ENCODE data around the gene MCL1. TPM values are rescaled to one million over a fixed set of nuclear protein-coding genes. Genes with fewer than 3 reads are reported as not detected.
A peak's percentile ranks its signal among the peaks of the same experiment; 100 is the strongest.

MCL1 gene
- total and polyA plus RNA-seq, 10 of the 15 experiments (the other 5 are each of a cell fraction or from before 2014, with no cell fraction given) = 18.1 to 148 (median 86.4) TPM

- no peak for TF ChIP-seq ZNF622 (IDR thresholded peaks at IDR 0.05)
- TF ChIP-seq SMAD5 (IDR thresholded peaks at IDR 0.05; ENCODE audit: low read depth) = no peak
- TF ChIP-seq ATF3 (IDR thresholded peaks at IDR 0.05; ENCODE audit: borderline replicate concordance, extremely low read depth, low read depth, low read length) = no peak
- no peak for TF ChIP-seq SUZ12 (IDR thresholded peaks at IDR 0.05; ENCODE audit: unreplicated experiment)
- TF ChIP-seq CUX1 (IDR thresholded peaks at IDR 0.05; ENCODE audit: insufficient replicate concordance, low read depth, low read length) = no peak
- no peak for TF ChIP-seq ZNF384 (IDR thresholded peaks at IDR 0.05; ENCODE audit: borderline replicate concordance, low read depth, low read length)
- no peak for TF ChIP-seq SPI1 (IDR thresholded peaks at IDR 0.05; ENCODE audit: borderline replicate concordance, insufficient read depth, low read depth, low read length)
- no peak for TF ChIP-seq ZBTB40 (IDR thresholded peaks at IDR 0.05; ENCODE audit: borderline replicate concordance)
- TF ChIP-seq YBX1 (IDR thresholded peaks at IDR 0.05) = no peak
- TF ChIP-seq RELA (IDR thresholded peaks at IDR 0.05; ENCODE audit: borderline replicate concordance, partially characterized antibody) = peak; percentile 89
- no peak; the same call in 1 of the 2 replicates for TF ChIP-seq SMC3 (IDR thresholded peaks at IDR 0.05; ENCODE audit: borderline replicate concordance, low read length)
- peak; percentile 51 for TF ChIP-seq POLR2A (IDR thresholded peaks at IDR 0.05; ENCODE audit: low read depth, low read length)
- TF ChIP-seq RBBP5 (conservative IDR thresholded peaks at IDR 0.05) = no peak
- no peak for TF ChIP-seq YY1 (IDR thresholded peaks at IDR 0.05; ENCODE audit: low read depth, low read length)
- TF ChIP-seq MAX (IDR thresholded peaks at IDR 0.05; ENCODE audit: low read depth, low read length) = peak; percentile 23; the same call in 1 of the 2 replicates
- peak; percentile 62; the same call in 1 of the 2 replicates for TF ChIP-seq ASH2L (IDR thresholded peaks at IDR 0.05; ENCODE audit: borderline replicate concordance, low read depth)
- TF ChIP-seq NR2C1 (IDR thresholded peaks at IDR 0.05) = no peak
- TF ChIP-seq SP1 (IDR thresholded peaks at IDR 0.05; ENCODE audit: low read depth, low read length) = no peak
Measured at GRCh38 chr1:150563340-150564038, 15.9 kb downstream of the MCL1 start (continued).
